ENCODE results near the gene FA2H.
"Not testable (repeated sequence)": the region's sequence is repeated elsewhere in the genome, so short reads cannot be mapped to it uniquely, and the experiment has no call there.

Gene FA2H

DNA sequence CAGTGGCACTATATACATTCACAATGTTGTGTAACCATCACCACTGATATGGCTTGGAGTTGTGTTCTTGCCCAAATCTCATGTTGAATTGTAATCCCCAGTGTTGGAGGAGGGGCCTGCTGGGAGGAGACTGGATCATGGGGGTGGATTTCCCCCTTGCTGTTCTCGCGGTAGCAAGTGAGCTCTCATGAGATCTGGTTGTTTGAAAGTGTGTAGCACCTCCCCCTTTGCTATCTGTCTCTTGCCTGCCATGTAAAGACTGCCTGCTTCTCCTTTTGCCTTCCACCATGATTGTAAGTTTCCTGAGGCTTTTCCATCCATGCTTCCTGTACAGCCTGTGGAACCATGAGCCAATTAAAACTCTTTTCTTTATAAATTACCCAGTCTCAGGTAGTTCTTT, 17.1 kb upstream of the FA2H start:
- peaks cover 41% of the 10 kb centered on the region for H3K27me3 Mint-ChIP-seq

DNA sequence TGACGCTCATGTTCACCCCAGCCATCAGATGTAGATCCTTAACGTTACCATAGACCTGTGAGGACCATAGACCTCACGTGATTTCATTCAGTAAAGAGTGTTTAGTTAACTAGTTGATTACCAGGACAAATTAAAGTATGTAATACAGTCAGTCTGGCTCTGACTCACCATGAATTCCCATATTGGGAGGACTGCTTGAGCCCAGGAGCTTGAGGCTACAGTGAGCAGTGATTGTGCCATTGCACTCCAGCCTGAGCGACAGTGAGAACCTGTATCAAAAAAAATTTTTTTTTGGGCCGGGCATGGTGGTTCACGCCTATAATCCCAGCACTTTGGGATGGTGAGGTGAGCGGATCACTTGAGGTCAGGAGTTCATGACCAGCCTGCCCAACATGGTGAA, 13.5 kb upstream of the FA2H start:
- no peak for ATAC-seq (replicated peaks; ENCODE audit: extremely low read depth, poor library complexity, severe bottlenecking)

More for the DNA sequence above, 17.1 kb upstream of the FA2H start:
- not testable (repeated sequence) for H3K4me3 Mint-ChIP-seq; H3K27ac Mint-ChIP-seq (ENCODE audit: low read depth); H3K9me3 Mint-ChIP-seq; H3K4me1 Mint-ChIP-seq; H3K36me3 Mint-ChIP-seq (ENCODE audit: insufficient read depth); ATAC-seq (replicated peaks; ENCODE audit: extremely low read depth, poor library complexity, severe bottlenecking); DNase-seq (ENCODE audit: low spot score in 2 of 2)

DNA sequence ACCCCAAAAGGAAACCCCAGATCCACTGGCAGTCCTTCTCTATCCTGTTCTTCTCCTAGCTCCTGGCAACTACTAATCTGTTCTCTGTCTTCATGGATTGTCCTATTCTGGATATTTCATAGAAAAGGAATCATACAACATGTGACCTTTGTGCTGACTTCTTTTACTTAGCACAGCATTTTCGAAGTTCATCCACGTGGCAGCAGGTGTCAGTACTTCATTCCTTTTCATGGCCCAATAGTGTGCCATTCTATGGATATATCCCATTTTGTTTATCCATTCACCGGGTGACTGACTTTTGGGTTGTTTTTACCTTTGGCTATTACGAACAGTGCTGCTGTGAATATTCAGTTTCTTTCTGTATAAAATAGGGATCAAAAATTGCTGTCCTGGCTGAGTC, 10.4 kb upstream of the FA2H start:
- no peak overlapping the region for H3K4me3 Mint-ChIP-seq

More for the DNA sequence above, 13.5 kb upstream of the FA2H start:
- no peak for DNase-seq (ENCODE audit: low spot score in 2 of 2)
- Mint-ChIP-seq H3K36me3 (ENCODE audit: insufficient read depth) (no peaks in the 10 kb centered on the region), H3K4me1 (no peaks in the 10 kb centered on the region), H3K27me3 (peaks cover 20% of the 10 kb centered on the region), H3K4me3 (no peak overlapping the region), H3K9me3 (peaks cover 6% of the 10 kb centered on the region), H3K27ac (ENCODE audit: low read depth) (no peak overlapping the region)

DNA sequence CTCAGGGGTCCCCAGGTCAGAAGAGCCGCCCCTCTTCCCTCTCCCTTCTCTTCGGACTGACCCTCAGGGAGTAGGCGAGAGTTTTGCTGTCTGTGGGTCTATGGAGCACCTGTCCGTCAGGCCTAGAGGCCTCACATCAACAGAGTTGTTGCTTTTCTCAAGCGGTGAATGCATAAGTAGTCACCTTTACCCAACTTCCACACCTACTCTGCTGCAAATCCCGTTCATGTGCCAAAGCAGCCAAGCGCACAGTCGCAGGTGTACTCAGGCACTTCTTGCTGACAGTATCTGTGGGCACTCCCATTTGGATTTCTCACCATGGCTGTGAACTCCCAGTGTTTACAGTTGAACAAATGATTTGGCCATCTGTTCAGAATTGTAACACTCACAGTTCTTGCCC, 4.0 kb upstream of the FA2H start:
- H3K4me3 Mint-ChIP-seq, result no peak overlapping the region
- H3K27ac Mint-ChIP-seq (ENCODE audit: low read depth), result no peak overlapping the region
- DNase-seq (ENCODE audit: low spot score in 2 of 2) (no peak), ATAC-seq (replicated peaks; ENCODE audit: extremely low read depth, poor library complexity, severe bottlenecking) (no peak)
- no peaks in the 10 kb centered on the region for H3K9me3 Mint-ChIP-seq
- H3K4me1 Mint-ChIP-seq, result peaks cover 12% of the 10 kb centered on the region
- peaks cover 29% of the 10 kb centered on the region for H3K27me3 Mint-ChIP-seq
- H3K36me3 Mint-ChIP-seq (ENCODE audit: insufficient read depth), result peaks cover 1% of the 10 kb centered on the region

More for the DNA sequence above, 10.4 kb upstream of the FA2H start:
- Mint-ChIP-seq H3K4me1 (no peaks in the 10 kb centered on the region), H3K9me3 (no peaks in the 10 kb centered on the region), H3K27ac (ENCODE audit: low read depth) (no peak overlapping the region), H3K27me3 (peaks cover 10% of the 10 kb centered on the region), H3K36me3 (ENCODE audit: insufficient read depth) (no peaks in the 10 kb centered on the region)
- DNase-seq (ENCODE audit: low spot score in 2 of 2) (no peak), ATAC-seq (replicated peaks; ENCODE audit: extremely low read depth, poor library complexity, severe bottlenecking) (no peak)

DNA sequence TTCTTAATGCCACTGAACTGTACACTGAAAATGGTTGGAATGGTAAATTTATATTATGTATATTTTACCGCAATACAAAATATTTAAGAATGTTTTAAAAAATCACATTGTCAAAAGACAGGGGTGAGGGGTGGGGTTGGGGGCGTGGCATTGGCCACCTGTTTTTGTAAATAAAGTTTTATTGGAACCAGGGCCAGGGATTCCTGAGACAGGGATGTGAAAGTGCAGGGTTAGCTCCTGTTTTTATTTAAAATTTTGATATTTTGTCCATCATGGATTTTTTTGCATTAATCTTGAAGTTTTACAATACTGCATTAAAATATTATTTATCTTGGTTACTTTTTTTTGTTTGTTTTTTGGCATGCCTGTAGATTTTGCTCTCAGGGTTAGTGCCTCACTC, 2.3 kb upstream of the FA2H start:
- H3K9me3 Mint-ChIP-seq, result no peaks in the 10 kb centered on the region
- peaks cover 46% of the 10 kb centered on the region for H3K27me3 Mint-ChIP-seq
- no peak overlapping the region for H3K27ac Mint-ChIP-seq (ENCODE audit: low read depth)
- peaks cover 13% of the 10 kb centered on the region for H3K4me1 Mint-ChIP-seq
- ATAC-seq (replicated peaks; ENCODE audit: extremely low read depth, poor library complexity, severe bottlenecking) (no peak), DNase-seq (ENCODE audit: low spot score in 2 of 2) (no peak)
- H3K36me3 Mint-ChIP-seq (ENCODE audit: insufficient read depth), result peaks cover 1% of the 10 kb centered on the region
- no peak overlapping the region for H3K4me3 Mint-ChIP-seq

DNA sequence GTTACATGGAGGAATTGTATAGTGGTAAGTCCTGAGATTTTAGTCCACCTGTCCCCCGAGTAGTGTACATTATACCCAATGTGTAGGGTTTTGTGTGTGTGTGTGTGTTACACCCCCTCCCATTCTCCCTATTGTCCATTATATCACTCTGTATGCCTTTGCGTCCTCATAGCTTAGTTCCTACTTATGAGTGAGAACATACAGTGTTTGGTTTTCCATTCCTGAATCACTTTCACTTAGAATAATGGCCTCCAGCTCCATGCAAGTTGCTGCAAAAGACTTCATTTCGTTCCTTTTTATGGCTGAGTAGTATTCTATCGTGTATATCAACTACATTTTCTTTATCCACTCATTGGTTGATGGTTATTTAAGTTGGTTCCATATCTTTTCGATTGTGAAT, 635 bp upstream of the FA2H start:
- DNase-seq (ENCODE audit: low spot score in 2 of 2), result no peak

DNA sequence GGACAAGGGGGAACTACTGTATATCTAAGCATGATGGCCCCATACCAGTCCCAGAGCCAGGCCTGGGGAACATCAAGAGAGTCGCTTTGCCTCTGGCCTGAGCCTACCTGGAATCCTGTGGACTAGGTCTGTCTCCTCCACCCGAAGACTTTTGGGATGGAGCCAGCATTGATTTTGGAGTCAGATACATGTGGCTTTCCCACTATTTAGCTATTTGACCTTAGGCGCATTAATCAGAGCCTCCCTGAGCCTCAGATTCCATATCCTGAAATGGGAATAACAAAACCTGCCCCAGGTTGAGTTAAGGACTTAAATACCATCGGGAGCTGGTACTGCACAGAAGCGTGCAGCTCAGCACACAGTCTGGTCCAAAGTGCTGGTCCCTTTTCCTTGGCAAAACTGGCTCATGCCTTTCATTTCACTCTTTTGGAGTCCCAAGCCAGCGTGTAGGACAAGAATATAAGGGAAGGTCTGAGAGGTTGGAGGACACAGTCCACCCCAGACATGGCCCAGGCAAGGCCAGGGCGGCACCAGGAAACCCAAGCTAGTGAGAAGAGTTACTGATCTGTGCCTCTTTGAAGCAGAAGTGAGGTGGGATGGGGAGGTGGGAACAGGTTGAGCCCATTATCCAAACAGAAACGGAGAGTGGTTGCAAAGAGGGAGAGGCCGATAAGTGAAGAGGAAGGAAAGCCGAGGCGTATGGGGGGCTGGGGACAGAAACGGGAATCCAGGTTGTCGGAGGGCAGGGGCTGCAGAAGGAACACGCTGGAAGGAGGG, 986 bp downstream of the FA2H start:
- DNase-seq (ENCODE audit: low spot score in 2 of 2) (no peak), ATAC-seq (replicated peaks; ENCODE audit: extremely low read depth, poor library complexity, severe bottlenecking) (no peak)
- Mint-ChIP-seq H3K4me3 (peak overlapping the region; percentile 66), H3K4me1 (peaks cover 13% of the 10 kb centered on the region), H3K27me3 (peaks cover 56% of the 10 kb centered on the region), H3K9me3 (no peaks in the 10 kb centered on the region), H3K27ac (ENCODE audit: low read depth) (no peak overlapping the region), H3K36me3 (ENCODE audit: insufficient read depth) (no peaks in the 10 kb centered on the region)

More for the DNA sequence above, 635 bp upstream of the FA2H start:
- H3K36me3 Mint-ChIP-seq (ENCODE audit: insufficient read depth), result peaks cover 1% of the 10 kb centered on the region
- H3K9me3 Mint-ChIP-seq, result no peaks in the 10 kb centered on the region
- no peak overlapping the region for H3K27ac Mint-ChIP-seq (ENCODE audit: low read depth)
- peaks cover 13% of the 10 kb centered on the region for H3K4me1 Mint-ChIP-seq
- ATAC-seq (replicated peaks; ENCODE audit: extremely low read depth, poor library complexity, severe bottlenecking), result no peak
- peak overlapping the region; percentile 16 for H3K4me3 Mint-ChIP-seq
- H3K27me3 Mint-ChIP-seq, result peaks cover 56% of the 10 kb centered on the region

DNA sequence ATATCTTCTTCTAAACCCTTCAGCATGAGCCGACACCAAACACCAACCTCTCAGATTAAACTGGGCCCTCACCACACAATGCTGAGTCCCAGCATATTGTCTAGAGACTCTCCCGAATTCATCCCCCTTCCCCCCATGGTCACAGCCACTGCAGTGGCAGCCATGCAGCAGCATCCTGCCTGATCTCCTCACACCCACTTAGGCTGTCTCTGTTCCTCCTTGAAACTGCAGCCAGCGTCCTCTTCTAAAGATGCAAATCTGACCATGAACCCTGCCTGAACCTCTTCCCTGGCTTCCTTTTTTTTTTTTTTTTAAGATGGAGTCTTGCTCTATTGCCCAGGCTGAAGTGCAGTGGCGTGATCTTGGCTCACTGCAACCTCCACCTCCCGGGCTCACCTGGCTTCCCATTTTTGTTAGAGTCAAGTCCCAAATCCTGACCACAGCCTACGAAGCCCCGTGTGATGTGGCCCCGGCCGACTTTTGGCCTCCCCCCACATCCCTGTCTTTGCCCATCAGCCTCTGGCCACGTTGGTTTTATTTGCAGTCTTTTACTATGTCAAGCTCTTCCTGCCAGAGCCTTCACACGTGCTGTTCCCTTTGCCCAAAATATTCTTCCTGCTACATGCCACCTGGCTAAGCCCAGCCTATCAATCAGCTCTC, 2.8 kb downstream of the FA2H start:
- peaks cover 69% of the 10 kb centered on the region for H3K27me3 Mint-ChIP-seq
- DNase-seq (ENCODE audit: low spot score in 2 of 2) (no peak), ATAC-seq (replicated peaks; ENCODE audit: extremely low read depth, poor library complexity, severe bottlenecking) (no peak)
- H3K4me3 Mint-ChIP-seq, result no peak overlapping the region
- H3K9me3 Mint-ChIP-seq, result no peaks in the 10 kb centered on the region
- no peak overlapping the region for H3K27ac Mint-ChIP-seq (ENCODE audit: low read depth)
- H3K36me3 Mint-ChIP-seq (ENCODE audit: insufficient read depth), result no peaks in the 10 kb centered on the region
- peaks cover 13% of the 10 kb centered on the region for H3K4me1 Mint-ChIP-seq

DNA sequence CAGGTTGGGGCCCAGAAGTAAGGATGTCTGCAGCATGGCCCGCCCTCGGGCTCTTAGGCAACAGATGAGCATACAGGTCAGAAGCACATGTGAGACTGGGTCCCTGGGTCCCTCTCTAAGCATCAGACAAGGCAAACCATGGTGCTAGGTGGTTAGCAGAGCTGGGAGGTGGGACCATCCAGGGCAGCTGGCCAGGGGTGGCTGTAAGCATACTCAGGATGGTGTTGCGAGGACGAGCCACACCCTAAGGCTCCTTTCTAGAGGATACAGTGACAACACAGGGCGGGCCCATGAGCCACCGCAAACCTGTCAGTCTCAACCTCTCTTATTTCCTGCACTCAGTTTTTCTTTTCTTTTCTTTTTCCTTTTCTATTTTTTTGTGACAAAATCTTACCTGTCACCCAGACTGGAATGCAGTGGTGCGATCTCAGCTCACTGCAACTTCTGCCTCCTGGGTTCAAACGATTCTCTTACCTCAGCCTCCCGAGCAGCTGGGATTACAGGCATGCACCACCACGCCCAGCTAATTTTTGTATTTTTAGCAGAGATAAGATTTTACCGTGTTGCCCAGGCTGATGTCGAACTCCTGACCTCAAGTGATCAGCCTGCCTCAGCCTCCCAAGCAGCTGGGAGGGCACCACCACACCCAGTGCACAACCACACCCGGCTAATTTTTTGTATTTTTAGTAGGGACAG, 3.6 kb downstream of the FA2H start:
- peaks cover 69% of the 10 kb centered on the region for H3K27me3 Mint-ChIP-seq
- H3K36me3 Mint-ChIP-seq (ENCODE audit: insufficient read depth), result no peaks in the 10 kb centered on the region
- no peak for DNase-seq (ENCODE audit: low spot score in 2 of 2)
- peaks cover 13% of the 10 kb centered on the region for H3K4me1 Mint-ChIP-seq
- no peak overlapping the region for H3K27ac Mint-ChIP-seq (ENCODE audit: low read depth)
- no peaks in the 10 kb centered on the region for H3K9me3 Mint-ChIP-seq
- no peak overlapping the region for H3K4me3 Mint-ChIP-seq
- ATAC-seq (replicated peaks; ENCODE audit: extremely low read depth, poor library complexity, severe bottlenecking), result no peak

DNA sequence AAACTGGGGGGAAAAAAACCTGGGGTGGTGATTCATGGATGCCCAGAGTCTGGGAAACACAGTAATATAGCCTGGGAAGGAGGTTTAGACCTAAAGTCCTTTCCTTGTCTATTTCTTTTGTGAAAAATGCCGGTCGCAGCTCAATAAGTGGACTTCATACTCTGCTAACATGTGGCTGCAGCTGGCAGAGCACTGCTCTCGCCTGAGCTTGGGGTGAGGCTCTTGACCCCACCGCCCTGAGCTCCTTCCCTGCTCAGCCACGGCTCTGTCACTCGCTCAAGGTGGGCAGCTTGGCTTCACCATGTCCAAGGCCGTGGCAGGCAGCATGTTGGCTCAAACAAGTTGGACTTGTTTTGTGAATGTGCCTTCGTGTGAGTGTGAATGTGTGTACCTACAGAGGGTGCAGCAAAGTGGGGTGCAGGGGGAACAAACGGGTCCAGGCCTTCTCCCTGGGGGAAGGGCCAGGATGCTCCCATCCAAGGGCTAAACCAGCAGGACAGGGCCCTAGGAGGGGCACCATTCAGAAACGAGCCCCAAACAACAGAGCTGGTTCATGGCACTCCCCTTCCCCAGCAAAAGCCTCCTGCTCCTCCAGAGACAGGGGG, 4.9 kb downstream of the FA2H start:
- H3K4me1 Mint-ChIP-seq, result peaks cover 8% of the 10 kb centered on the region
- H3K27ac Mint-ChIP-seq (ENCODE audit: low read depth), result no peak overlapping the region
- H3K4me3 Mint-ChIP-seq, result no peak overlapping the region
- peaks cover 68% of the 10 kb centered on the region for H3K27me3 Mint-ChIP-seq
- no peaks in the 10 kb centered on the region for H3K9me3 Mint-ChIP-seq
- ATAC-seq (replicated peaks; ENCODE audit: extremely low read depth, poor library complexity, severe bottlenecking), result no peak
- H3K36me3 Mint-ChIP-seq (ENCODE audit: insufficient read depth), result no peaks in the 10 kb centered on the region
- no peak for DNase-seq (ENCODE audit: low spot score in 2 of 2)

DNA sequence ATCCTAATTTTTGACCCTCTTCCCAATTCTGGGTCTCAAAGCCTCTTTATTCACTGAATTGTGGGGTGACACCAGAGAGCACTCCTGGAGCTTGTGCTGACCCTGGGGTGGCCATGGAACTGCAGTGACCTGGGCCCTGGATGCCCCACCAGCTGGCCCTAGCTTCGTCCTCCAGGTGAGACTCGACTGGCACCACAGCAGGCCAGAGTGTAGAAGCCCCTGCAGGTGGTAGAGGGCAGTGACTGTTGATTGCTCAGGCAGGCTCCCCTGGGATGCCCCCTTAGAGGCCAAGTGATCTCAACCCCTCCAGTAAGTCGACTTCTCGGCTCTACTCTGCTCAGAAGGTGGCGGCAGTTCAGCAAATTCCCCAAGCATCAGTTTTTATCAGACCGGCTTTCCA, 6.4 kb downstream of the FA2H start:
- Mint-ChIP-seq H3K27ac (ENCODE audit: low read depth) (no peak overlapping the region), H3K9me3 (no peaks in the 10 kb centered on the region), H3K36me3 (ENCODE audit: insufficient read depth) (no peaks in the 10 kb centered on the region), H3K27me3 (peaks cover 66% of the 10 kb centered on the region), H3K4me3 (no peak overlapping the region), H3K4me1 (no peaks in the 10 kb centered on the region)
- ATAC-seq (replicated peaks; ENCODE audit: extremely low read depth, poor library complexity, severe bottlenecking) (no peak), DNase-seq (ENCODE audit: low spot score in 2 of 2) (no peak)

DNA sequence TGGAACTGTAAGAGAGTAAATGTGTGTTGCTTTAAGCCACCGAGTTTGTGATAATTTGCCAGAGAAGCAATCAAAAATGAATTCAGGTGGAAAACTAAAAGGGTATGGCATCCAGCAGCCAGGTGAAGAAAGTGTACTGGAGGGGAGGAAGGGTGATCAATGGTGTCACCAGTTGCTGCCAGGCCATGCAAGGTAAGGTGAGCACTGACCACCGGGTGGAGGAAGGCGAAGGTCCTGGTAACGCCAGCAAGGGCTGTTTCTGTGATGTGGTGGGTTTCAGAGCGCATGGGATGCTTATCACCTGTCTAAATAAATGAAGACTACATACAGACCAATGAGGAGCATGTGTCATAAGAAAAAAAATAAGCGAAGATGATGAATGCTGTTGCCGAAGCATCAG, 6.9 kb downstream of the FA2H start:
- no peaks in the 10 kb centered on the region for H3K4me1 Mint-ChIP-seq
- ATAC-seq (replicated peaks; ENCODE audit: extremely low read depth, poor library complexity, severe bottlenecking) (no peak), DNase-seq (ENCODE audit: low spot score in 2 of 2) (no peak)
- no peaks in the 10 kb centered on the region for H3K9me3 Mint-ChIP-seq
- H3K27ac Mint-ChIP-seq (ENCODE audit: low read depth), result no peak overlapping the region
- H3K36me3 Mint-ChIP-seq (ENCODE audit: insufficient read depth), result no peaks in the 10 kb centered on the region
- no peak overlapping the region for H3K4me3 Mint-ChIP-seq
- peaks cover 61% of the 10 kb centered on the region for H3K27me3 Mint-ChIP-seq
